HEK293 (cell line): ENCODE measurements around the gene SRMS.

ENCODE experiments used
- BCL11A ChIP-seq: fragments of 450-650 bp; formaldehyde crosslinking; IDR thresholded peaks from 2 replicates; pipeline ENCODE4 v1.5.1; 2016; ENCODE audit warnings: low read depth, missing biosample characterization, missing genetic modification characterization
- EGR2 ChIP-seq: fragments of 450-650 bp; formaldehyde crosslinking; IDR thresholded peaks from 2 replicates; pipeline ENCODE4 v1.5.1; 2016; ENCODE audit warnings: low read depth, missing biosample characterization, missing genetic modification characterization
- PRDM1 ChIP-seq: fragments of 450-650 bp; formaldehyde crosslinking; IDR thresholded peaks from 2 replicates; pipeline ENCODE4; 2016; ENCODE audit warnings: missing biosample characterization, missing genetic modification characterization
- RBAK ChIP-seq: fragments of 450-650 bp; formaldehyde crosslinking; IDR thresholded peaks from 2 replicates; pipeline ENCODE4 v1.5.1; 2016; ENCODE audit warnings: missing biosample characterization, missing genetic modification characterization
- REPIN1 ChIP-seq: fragments of 450-650 bp; formaldehyde crosslinking; IDR thresholded peaks from 2 replicates; pipeline ENCODE4 v1.5.1; 2017; ENCODE audit warnings: missing biosample characterization, missing genetic modification characterization, low read depth
- SALL2 ChIP-seq: fragments of 450-650 bp; formaldehyde crosslinking; IDR thresholded peaks from 2 replicates; pipeline ENCODE4 v1.5.0; 2017; ENCODE audit warnings: missing biosample characterization, mild to moderate bottlenecking, missing genetic modification characterization, borderline replicate concordance
- SP7 ChIP-seq: fragments of 450-650 bp; formaldehyde crosslinking; IDR thresholded peaks from 2 replicates; pipeline ENCODE4 v1.5.1; 2016; ENCODE audit warnings: missing biosample characterization, missing genetic modification characterization
- ZBTB17 ChIP-seq: fragments of 450-650 bp; formaldehyde crosslinking; IDR thresholded peaks from 2 replicates; pipeline ENCODE4 v1.5.1; 2016; ENCODE audit warnings: missing biosample characterization, missing genetic modification characterization
- ZBTB21 ChIP-seq: fragments of 450-650 bp; formaldehyde crosslinking; IDR thresholded peaks from 2 replicates; pipeline ENCODE4 v1.5.1; 2017; ENCODE audit warnings: missing biosample characterization, missing genetic modification characterization
- ZBTB26 ChIP-seq: fragments of 450-650 bp; formaldehyde crosslinking; optimal IDR thresholded peaks from 2 replicates; pipeline ENCODE3; 2016; ENCODE audit warnings: missing biosample characterization, mild to moderate bottlenecking, missing genetic modification characterization
- ZEB2 ChIP-seq: fragments of 450-650 bp; formaldehyde crosslinking; IDR thresholded peaks from 2 replicates; pipeline ENCODE4 v1.5.1; 2016; ENCODE audit warnings: missing biosample characterization, missing genetic modification characterization
- ZFHX2 ChIP-seq: fragments of 450-650 bp; formaldehyde crosslinking; conservative IDR thresholded peaks from 2 replicates; pipeline ENCODE4 v1.5.1; 2016; ENCODE audit warnings: missing biosample characterization, missing genetic modification characterization
- ZFP3 ChIP-seq: fragments of 450-650 bp; formaldehyde crosslinking; IDR thresholded peaks from 2 replicates; pipeline ENCODE4 v1.5.1; 2016; ENCODE audit warnings: low read depth, missing biosample characterization, missing genetic modification characterization
- ZNF133 ChIP-seq: fragments of 450-650 bp; formaldehyde crosslinking; IDR thresholded peaks from 2 replicates; pipeline ENCODE4 v1.5.1; 2016; ENCODE audit warnings: missing biosample characterization, missing genetic modification characterization
- ZNF140 ChIP-seq: fragments of 450-650 bp; formaldehyde crosslinking; IDR thresholded peaks from 2 replicates; pipeline ENCODE4 v1.5.1; 2016; ENCODE audit warnings: missing biosample characterization, missing genetic modification characterization
- ZNF155 ChIP-seq: fragments of 450-650 bp; formaldehyde crosslinking; IDR thresholded peaks from 2 replicates; pipeline ENCODE4 v1.5.1; 2016; ENCODE audit warnings: missing biosample characterization, missing genetic modification characterization
- ZNF18 ChIP-seq: fragments of 450-650 bp; formaldehyde crosslinking; IDR thresholded peaks from 2 replicates; pipeline ENCODE4 v1.5.1; 2016; ENCODE audit warnings: missing biosample characterization, missing genetic modification characterization
- ZNF302 ChIP-seq: fragments of 450-650 bp; formaldehyde crosslinking; IDR thresholded peaks from 2 replicates; pipeline ENCODE4 v1.5.1; 2016; ENCODE audit warnings: missing biosample characterization, missing genetic modification characterization, low read depth
- ZNF335 ChIP-seq: fragments of 450-650 bp; formaldehyde crosslinking; conservative IDR thresholded peaks from 2 replicates; pipeline ENCODE4 v1.5.1; 2016; ENCODE audit warnings: missing biosample characterization, missing genetic modification characterization
- ZNF341 ChIP-seq: fragments of 450-650 bp; formaldehyde crosslinking; IDR thresholded peaks from 2 replicates; pipeline ENCODE4; 2016; ENCODE audit warnings: low read depth, missing biosample characterization, missing genetic modification characterization
- ZNF362 ChIP-seq: fragments of 450-650 bp; formaldehyde crosslinking; IDR thresholded peaks from 2 replicates; pipeline ENCODE4 v1.5.1; 2016; ENCODE audit warnings: missing biosample characterization, missing genetic modification characterization
- ZNF423 ChIP-seq: fragments of 450-650 bp; formaldehyde crosslinking; IDR thresholded peaks from 2 replicates; pipeline ENCODE4 v1.5.1; 2016; ENCODE audit warnings: missing biosample characterization, missing genetic modification characterization
- ZNF449 ChIP-seq: fragments of 450-650 bp; formaldehyde crosslinking; IDR thresholded peaks from 2 replicates; pipeline ENCODE4 v1.5.1; 2017; ENCODE audit warnings: missing biosample characterization, mild to moderate bottlenecking, missing genetic modification characterization, moderate library complexity
- ZNF48 ChIP-seq: fragments of 450-650 bp; formaldehyde crosslinking; IDR thresholded peaks from 2 replicates; pipeline ENCODE4 v1.5.1; 2016; ENCODE audit warnings: missing biosample characterization, missing genetic modification characterization
- ZNF514 ChIP-seq: fragments of 450-650 bp; formaldehyde crosslinking; IDR thresholded peaks from 2 replicates; pipeline ENCODE4 v1.5.1; 2016; ENCODE audit warnings: missing biosample characterization, missing genetic modification characterization
- ZNF561 ChIP-seq: fragments of 450-650 bp; IDR thresholded peaks from 2 replicates; pipeline ENCODE4 v1.5.1; 2018; ENCODE audit warnings: missing biosample characterization, missing genetic modification characterization, borderline replicate concordance
- ZNF571 ChIP-seq: fragments of 450-650 bp; formaldehyde crosslinking; IDR thresholded peaks from 2 replicates; pipeline ENCODE4 v1.5.0; 2017; ENCODE audit warnings: missing biosample characterization, missing genetic modification characterization
- ZNF623 ChIP-seq: fragments of 450-650 bp; formaldehyde crosslinking; IDR thresholded peaks from 2 replicates; pipeline ENCODE4 v1.5.1; 2016; ENCODE audit warnings: missing biosample characterization, missing genetic modification characterization
- ZNF645 ChIP-seq: fragments of 450-650 bp; formaldehyde crosslinking; IDR thresholded peaks from 2 replicates; pipeline ENCODE4; 2016; ENCODE audit warnings: missing biosample characterization, missing genetic modification characterization
- ZNF658 ChIP-seq: fragments of 450-650 bp; formaldehyde crosslinking; IDR thresholded peaks from 2 replicates; pipeline ENCODE4; 2016; ENCODE audit warnings: missing biosample characterization, missing genetic modification characterization
- ZNF677 ChIP-seq: fragments of 450-650 bp; IDR thresholded peaks from 2 replicates; pipeline ENCODE4 v1.5.0; 2018; ENCODE audit warnings: missing biosample characterization, mild to moderate bottlenecking, missing genetic modification characterization, moderate library complexity
- ZNF777 ChIP-seq: fragments of 450-650 bp; formaldehyde crosslinking; IDR thresholded peaks from 2 replicates; pipeline ENCODE4 v1.5.1; 2017; ENCODE audit warnings: missing biosample characterization, missing genetic modification characterization, borderline replicate concordance
- ZNF791 ChIP-seq: fragments of 450-650 bp; formaldehyde crosslinking; IDR thresholded peaks from 2 replicates; pipeline ENCODE4 v1.5.1; 2016; ENCODE audit warnings: missing biosample characterization, missing genetic modification characterization
- ZSCAN16 ChIP-seq: fragments of 450-650 bp; formaldehyde crosslinking; IDR thresholded peaks from 2 replicates; pipeline ENCODE4 v1.5.1; 2016; ENCODE audit warnings: missing biosample characterization, missing genetic modification characterization

Gene SRMS

GRCh38 chr20:63519668-63520503, 27.7 kb downstream of the SRMS start (continued):
- no peak for TF ChIP-seq ZNF645
- TF ChIP-seq ZNF777 (tag by site-specific recombination): peak; percentile 70; the same call in 1 of the 2 replicates
- TF ChIP-seq ZFHX2 (tag by site-specific recombination): peak; percentile 91
- no peak for TF ChIP-seq ZNF155 (tag by site-specific recombination)
- no peak for TF ChIP-seq ZNF658 (tag by site-specific recombination)
- no peak for TF ChIP-seq ZNF140 (tag by site-specific recombination)
- TF ChIP-seq ZNF791 (tag by site-specific recombination): no peak
- no peak for TF ChIP-seq ZSCAN16
- TF ChIP-seq ZNF423 (tag by site-specific recombination): no peak; the same call in none of the 2 replicates
- TF ChIP-seq ZBTB21 (tag by site-specific recombination): no peak
- TF ChIP-seq ZNF514 (tag by site-specific recombination): no peak
- TF ChIP-seq ZNF18 (tag by site-specific recombination): no peak
- TF ChIP-seq EGR2 (tag by site-specific recombination): peak; percentile 82
- TF ChIP-seq BCL11A (tag by site-specific recombination): no peak
- TF ChIP-seq ZNF561: peak; percentile 80; the same call in 1 of the 2 replicates
- TF ChIP-seq ZNF677 (tag by site-specific recombination): no peak
- no peak for TF ChIP-seq ZNF133
- no peak for TF ChIP-seq ZNF48
- TF ChIP-seq ZEB2 (tag by site-specific recombination): no peak
- TF ChIP-seq ZNF571 (tag by site-specific recombination): no peak
- no peak for TF ChIP-seq ZFP3 (tag by site-specific recombination)
- TF ChIP-seq ZBTB17: no peak
- no peak for TF ChIP-seq PRDM1 (tag by site-specific recombination)
- TF ChIP-seq ZNF302 (tag by site-specific recombination): no peak
- peak; percentile 72 for TF ChIP-seq ZBTB26
- no peak for TF ChIP-seq RBAK (tag by site-specific recombination)
- no peak for TF ChIP-seq ZNF362 (tag by site-specific recombination)
- peak; percentile 89 for TF ChIP-seq ZNF335 (tag by site-specific recombination)
- TF ChIP-seq SALL2 (tag by site-specific recombination): no peak
- no peak for TF ChIP-seq ZNF623 (tag by site-specific recombination)
- TF ChIP-seq ZNF341 (tag by site-specific recombination): 0 out of 2 replicates have a peak, but pooled peaks have one; percentile 20
- TF ChIP-seq REPIN1 (tag by site-specific recombination): no peak
- TF ChIP-seq ZNF449: no peak
- peak; percentile 54 for TF ChIP-seq SP7 (tag by site-specific recombination)
